SK-N-SH (cell line): ENCODE data around the gene S100A7. TPM values are rescaled to one million over a fixed set of nuclear protein-coding genes. Genes with fewer than 3 reads are reported as not detected.
"Not testable (repeated sequence)": the region's sequence is repeated elsewhere in the genome, so short reads cannot be mapped to it uniquely, and the experiment has no call there.

ENCODE experiments used
- CTCF ChIA-PET: fragments of 300-600, 350-600 bp; formaldehyde crosslinking; extraction: SDS; loops from one replicate; lab custom pipeline; 2021; lab: Yijun Ruan, JAX
- POLR2A ChIA-PET: fragments of 350-600 bp; sonication (Branson Sonifier 250); formaldehyde crosslinking; extraction: SDS; loops from one replicate; lab custom pipeline; 2020; ENCODE audit warnings: antibody characterized with exemption, inconsistent platforms; lab: Yijun Ruan, JAX
- DNase-seq: peaks from one replicate; pipeline ENCODE4 v3.0.0; 2012
- H2AFZ ChIP-seq: fragments of 200-600 bp; sonication (generic); 2 replicates; pipeline ENCODE4 v1.8.1; 2016; ENCODE audit warnings: antibody characterized with exemption, mild to moderate bottlenecking, low read depth
- H3F3A ChIP-seq: fragments of 200-600 bp; sonication (generic); replicated peaks from 2 replicates; pipeline ENCODE3; 2016; ENCODE audit warnings: antibody characterized with exemption, mild to moderate bottlenecking; ENCODE audit not compliant: insufficient read depth
- H3K27ac ChIP-seq, 2 experiments: fragments of 200-500 bp in 1 of 2; fragments of 200-600 bp in 1 of 2; sonication (Bioruptor generic) in 1 of 2; sonication (generic), shearing (Covaris generic) in 1 of 2; 2 replicates each; pipeline versions ENCODE4 v1.5.1 to v1.6.1; 2014 to 2016; ENCODE audit warnings: low read depth in 2 of 2, inconsistent platforms in 1 of 2, low read length in 1 of 2, mild to moderate bottlenecking in 1 of 2, mixed read lengths in 1 of 2
- H3K27me3 ChIP-seq: fragments of 200-600 bp; sonication (generic), shearing (Covaris generic); 2 replicates; pipeline ENCODE4 v1.6.1; 2016; ENCODE audit warnings: mixed run types; ENCODE audit not compliant: insufficient read depth
- H3K36me3 ChIP-seq, 2 experiments: fragments of 200-500 bp in 1 of 2; fragments of 200-600 bp in 1 of 2; sonication (Bioruptor generic) in 1 of 2; sonication (generic) in 1 of 2; replicated peaks in 1 of 2; 2 replicates each; pipeline versions ENCODE3 to v1.5.1; 2014 to 2016; ENCODE audit warnings: low read length in 1 of 2, mild to moderate bottlenecking in 1 of 2; ENCODE audit not compliant: insufficient read depth in 2 of 2, control insufficient read depth in 1 of 2
- H3K4me1 ChIP-seq, 2 experiments: fragments of 200-500 bp in 1 of 2; fragments of 200-600 bp in 1 of 2; sonication (Bioruptor generic) in 1 of 2; sonication (generic), shearing (Covaris generic) in 1 of 2; 2 replicates each; pipeline versions ENCODE4 v1.5.1 to v1.6.1; 2014 to 2016; ENCODE audit warnings: low read depth in 1 of 2, low read length in 1 of 2, mixed run types in 1 of 2; ENCODE audit not compliant: insufficient read depth in 2 of 2, control insufficient read depth in 1 of 2
- H3K4me2 ChIP-seq: fragments of 200-600 bp; sonication (generic), shearing (Covaris generic); 2 replicates; pipeline ENCODE4 v1.6.1; 2017; ENCODE audit warnings: mixed run types
- H3K4me3 ChIP-seq, 2 experiments: fragments of 200-500 bp in 1 of 2; fragments of 200-600 bp in 1 of 2; sonication (Bioruptor generic) in 1 of 2; sonication (generic), shearing (Covaris generic) in 1 of 2; 2 replicates each; pipeline versions ENCODE4 v1.5.1 to v1.8.1; 2014 to 2016; ENCODE audit warnings: low read depth in 2 of 2, inconsistent platforms in 1 of 2, low read length in 1 of 2, mild to moderate bottlenecking in 1 of 2, mixed read lengths in 1 of 2, moderate library complexity in 1 of 2
- H3K79me2 ChIP-seq: fragments of 200-600 bp; sonication (generic); 2 replicates; pipeline ENCODE4 v1.8.1; 2017; ENCODE audit warnings: mild to moderate bottlenecking; ENCODE audit not compliant: insufficient read depth
- H3K9ac ChIP-seq: fragments of 200-600 bp; sonication (generic); 2 replicates; pipeline ENCODE4 v1.6.1; 2017; ENCODE audit warnings: mixed run types
- H3K9me2 ChIP-seq: fragments of 200-600 bp; sonication (generic); 2 replicates; pipeline ENCODE4 v1.6.1; 2017; ENCODE audit warnings: mixed run types
- H3K9me3 ChIP-seq: fragments of 200-600 bp; sonication (generic); 2 replicates; pipeline ENCODE4 v1.6.1; 2017; ENCODE audit warnings: mixed run types, mild to moderate bottlenecking, moderate library complexity
- H4K20me1 ChIP-seq: fragments of 200-600 bp; sonication (generic); 2 replicates; pipeline ENCODE4 v1.6.1; 2017; ENCODE audit warnings: mild to moderate bottlenecking, mixed run types; ENCODE audit not compliant: insufficient read depth
- GABPA ChIP-seq: IDR thresholded peaks from 2 replicates; pipeline ENCODE4 v1.4.0; 2012; ENCODE audit warnings: low read depth, mild to moderate bottlenecking
- MXI1 ChIP-seq: IDR thresholded peaks from 2 replicates; pipeline ENCODE4 v1.6.1; 2012; ENCODE audit warnings: mild to moderate bottlenecking, low read depth, low read length, improper control_type of control experiment
- NFIC ChIP-seq: IDR thresholded peaks from 2 replicates; pipeline ENCODE4 v1.4.0; 2012; ENCODE audit warnings: borderline replicate concordance
- RAD21 ChIP-seq: IDR thresholded peaks from 2 replicates; pipeline ENCODE4 v1.6.1; 2012; ENCODE audit warnings: mild to moderate bottlenecking, low read length
- RCOR1 ChIP-seq: fragments of 150-350 bp; IDR thresholded peaks from 2 replicates; pipeline ENCODE4 v1.6.1; 2017; ENCODE audit warnings: antibody characterized with exemption, low read length
- RFX5 ChIP-seq: IDR thresholded peaks from 2 replicates; pipeline ENCODE4 v1.6.1; 2012; ENCODE audit warnings: mild to moderate bottlenecking, improper control_type of control experiment, low read length
- SMC3 ChIP-seq: IDR thresholded peaks from 2 replicates; pipeline ENCODE4 v1.6.1; 2012; ENCODE audit warnings: low read depth, low read length, improper control_type of control experiment
- TCF12 ChIP-seq: IDR thresholded peaks from 2 replicates; pipeline ENCODE4 v1.4.0; 2012
- TEAD4 ChIP-seq: IDR thresholded peaks from 2 replicates; pipeline ENCODE4 v1.4.0; 2012; ENCODE audit warnings: mild to moderate bottlenecking, borderline replicate concordance; ENCODE audit not compliant: insufficient read depth
- WGBS: methylation state at CpG from one replicate; pipeline ENCODE4 v1.1.6; 2017; ENCODE audit warnings: low lambda C conversion rate; 5-methylcytosine and 5-hydroxymethylcytosine counted together
- polyA plus RNA-seq, 3 experiments: library from polyadenylated mRNA; depleted of rRNA; stranded (reverse); fragments of >200 nt; gene quantifications; 2 replicates each; pipeline ENCODE4 v1.2.3, GENCODE V29; 2012
- TF ChIP-seq, protein P1 (sequence below): IDR thresholded peaks from 2 replicates; pipeline ENCODE4 v1.4.0; 2012; ENCODE audit warnings: low read depth

Gene S100A7
- polyA plus RNA-seq, 1 of the 3 experiments (the other 2 are of a cell fraction) = not detected

DNA sequence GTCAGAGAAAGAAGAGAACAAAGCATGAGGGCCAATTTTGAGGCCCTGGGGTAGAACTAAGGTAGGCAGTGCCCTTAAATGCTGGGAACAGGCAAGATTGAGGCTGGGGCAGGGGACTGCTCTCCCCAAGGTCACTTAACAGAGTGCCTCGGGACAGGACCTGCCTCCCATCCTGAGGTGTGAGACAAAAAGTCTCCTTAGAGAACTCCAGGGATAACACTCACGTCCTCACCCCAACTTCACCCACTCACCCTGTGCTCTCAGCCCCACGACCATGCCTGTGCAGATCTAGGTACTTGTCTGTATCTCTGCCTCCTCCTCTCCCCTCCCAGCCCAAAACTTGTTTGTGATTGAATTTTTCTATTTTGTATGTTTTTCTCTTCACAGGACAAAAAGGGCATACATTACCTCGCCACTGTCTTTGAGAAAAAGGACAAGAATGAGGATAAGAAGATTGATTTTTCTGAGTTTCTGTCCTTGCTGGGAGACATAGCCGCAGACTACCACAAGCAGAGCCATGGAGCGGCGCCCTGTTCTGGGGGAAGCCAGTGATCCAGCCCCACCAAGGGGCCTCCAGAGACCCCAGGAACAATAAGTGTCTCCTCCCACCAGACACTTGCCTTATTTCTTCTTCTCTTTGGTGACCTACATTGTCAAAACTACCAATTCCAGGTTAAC lies 41.6 kb downstream of the S100A7 start:
- H3K4me3 ChIP-seq, H3K36me3 ChIP-seq, H3K9me2 ChIP-seq, CTCF ChIA-PET, H2AFZ ChIP-seq, H3K4me2 ChIP-seq, H3F3A ChIP-seq, H3K27ac ChIP-seq, H3K4me1 ChIP-seq, H3K9me3 ChIP-seq, H3K79me2 ChIP-seq, POLR2A ChIA-PET, DNase-seq, H3K27me3 ChIP-seq, H3K9ac ChIP-seq, H4K20me1 ChIP-seq: not testable (repeated sequence)
- WGBS = under 1% methylated on average over 7 of the region's 7 CpGs

DNA sequence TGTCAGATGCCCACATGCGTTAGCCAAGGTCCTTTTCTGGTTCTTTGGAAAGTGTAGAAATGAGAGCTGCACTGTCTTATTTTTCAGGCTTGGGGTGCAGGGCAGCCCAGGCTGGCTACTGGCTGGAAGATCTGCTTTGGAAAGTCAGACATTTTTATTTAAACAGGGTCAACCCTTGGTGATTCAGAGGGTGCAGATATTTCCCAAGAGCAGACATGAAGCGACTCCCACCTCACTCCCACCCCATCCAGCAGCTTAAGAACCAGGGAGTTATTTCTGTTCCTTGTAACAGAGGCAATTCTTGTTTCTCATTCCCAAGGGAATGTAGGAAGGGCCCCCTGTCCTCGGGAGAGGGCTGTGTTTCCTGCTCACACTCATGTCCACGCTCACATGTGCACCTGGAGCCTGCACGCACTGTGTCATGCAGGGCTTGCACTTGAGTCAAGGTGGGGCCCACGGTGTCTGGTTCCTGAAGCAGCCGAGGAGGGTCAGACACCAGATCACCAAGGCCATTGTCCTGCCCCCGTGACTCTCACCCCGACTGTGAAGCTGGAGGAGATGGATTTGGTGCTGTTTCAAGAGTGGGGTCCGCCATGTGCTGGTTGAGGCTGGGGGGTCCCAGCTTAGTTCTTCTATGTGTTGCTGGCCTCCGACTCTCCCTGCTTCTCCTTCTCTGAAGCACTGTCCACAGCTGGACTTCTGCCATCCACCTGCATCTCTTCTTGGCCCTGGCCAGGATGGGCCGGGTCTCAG lies 43.1 kb downstream of the S100A7 start:
- CTCF ChIA-PET = no interaction called here
- no peaks in the 10 kb centered on the region for H3K9me3 ChIP-seq
- POLR2A ChIA-PET = no interaction called here
- H3K9ac ChIP-seq = no peak overlapping the region
- no peaks in the 10 kb centered on the region for H3K79me2 ChIP-seq
- no peak overlapping the region for H3K4me3 ChIP-seq
- no peak overlapping the region for H3K4me2 ChIP-seq
- no peaks in the 10 kb centered on the region for H3K27me3 ChIP-seq
- no peaks in the 10 kb centered on the region for H3K4me1 ChIP-seq
- no peaks in the 10 kb centered on the region for H3K36me3 ChIP-seq
- no peaks in the 10 kb centered on the region for H3F3A ChIP-seq
- H4K20me1 ChIP-seq = no peaks in the 10 kb centered on the region
- no peak overlapping the region for H2AFZ ChIP-seq
- H3K9me2 ChIP-seq = no peaks in the 10 kb centered on the region
- H3K27ac ChIP-seq = no peak overlapping the region
- WGBS = 5% methylated on average over 4 of the region's 12 CpGs
- TF ChIP-seq RAD21 = no peak
- TF ChIP-seq MXI1 = no peak
- TF ChIP-seq NFIC = no peak
- no peak for DNase-seq

DNA sequence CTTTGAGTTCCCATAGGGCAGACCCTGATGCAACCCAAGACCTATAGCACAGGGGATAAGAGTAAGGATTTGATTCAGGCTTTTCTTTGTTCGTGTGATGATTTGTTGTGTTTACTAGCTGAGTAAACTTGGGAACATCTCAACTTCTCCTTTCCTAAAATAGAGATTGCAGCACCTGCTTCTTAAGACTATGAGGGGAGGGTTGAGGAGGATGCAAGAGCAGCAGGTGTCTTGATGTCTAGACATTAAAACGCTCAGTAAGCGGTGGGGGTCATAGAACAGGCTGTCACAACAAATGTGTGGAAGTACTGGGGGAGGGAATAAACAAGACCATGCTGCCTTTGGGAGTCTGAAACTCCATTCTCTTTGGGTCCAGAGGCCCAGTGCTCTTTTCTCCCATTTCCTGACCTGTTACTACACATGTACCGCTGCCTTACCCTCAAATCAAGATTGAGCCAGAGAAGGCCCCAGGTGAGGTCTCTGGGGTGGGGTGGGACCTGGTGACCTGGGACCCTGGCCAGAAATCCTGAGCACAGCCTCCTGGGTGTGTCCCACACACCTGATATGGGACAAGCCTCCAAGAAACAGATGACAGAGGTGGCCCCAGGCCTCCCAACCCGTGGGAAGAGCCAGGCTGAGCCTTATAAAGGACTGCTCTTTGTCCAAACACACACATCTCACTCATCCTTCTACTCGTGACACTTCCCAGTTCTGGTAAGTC lies 44.4 kb downstream of the S100A7 start, which contains the start of gene S100A7A:
Gene S100A7A, plus strand, starts transcription at position 671 of the 721 bp plus-strand sequence. CDS start 1,563 bp downstream, outside the sequence.
- Histone ChIP-seq H3K79me2 (no peaks in the 10 kb centered on the region), H3K4me3 (no peak within 1 kb of the TSS), H3F3A (no peaks in the 10 kb centered on the region), H3K9me2 (no peaks in the 10 kb centered on the region), H3K9ac (no peak within 1 kb of the TSS), H3K9me3 (no peaks in the 10 kb centered on the region), H3K27ac (no peak within 1 kb of the TSS), H3K27me3 (no peaks in the 10 kb centered on the region), H3K36me3 (no peaks in the 10 kb centered on the region), H3K4me2 (no peak within 1 kb of the TSS), H2AFZ (no peak within 1 kb of the TSS), H4K20me1 (no peaks in the 10 kb centered on the region), H3K4me1 (no peaks in the 10 kb centered on the region)
- POLR2A ChIA-PET = no interaction called here
- DNase-seq = no peak
- CTCF ChIA-PET = no interaction called here
- TF ChIP-seq GABPA (no peak), RFX5 (no peak), RCOR1 (no peak), TCF12 (no peak), SMC3 (no peak), TEAD4 (no peak)
- TF ChIP-seq, protein P1, sequence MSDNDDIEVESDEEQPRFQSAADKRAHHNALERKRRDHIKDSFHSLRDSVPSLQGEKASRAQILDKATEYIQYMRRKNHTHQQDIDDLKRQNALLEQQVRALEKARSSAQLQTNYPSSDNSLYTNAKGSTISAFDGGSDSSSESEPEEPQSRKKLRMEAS = no peak
- WGBS = 6% methylated on average over 6 of the region's 6 CpGs

DNA sequence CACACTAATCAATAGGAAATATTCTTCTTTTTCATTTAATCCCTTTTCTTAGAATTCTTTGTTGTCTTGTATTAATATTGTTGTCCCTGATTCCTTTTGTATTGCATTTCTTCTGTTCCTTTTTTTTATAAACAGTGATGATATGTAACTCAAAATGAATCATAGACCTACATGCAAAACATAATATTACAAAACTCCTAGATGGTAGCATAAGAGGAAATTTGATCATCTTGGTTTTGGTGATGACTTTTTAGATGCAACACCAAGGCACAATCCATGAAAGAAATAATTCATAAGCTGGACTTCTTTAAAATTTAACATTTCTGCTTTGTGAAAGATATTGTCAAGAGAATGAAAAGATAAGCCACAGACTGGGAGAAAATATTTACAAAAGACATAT lies 46.5 kb downstream of the S100A7 start:
- H3K9me3 ChIP-seq, H4K20me1 ChIP-seq, H3K4me3 ChIP-seq, POLR2A ChIA-PET, H3K27me3 ChIP-seq, H2AFZ ChIP-seq, H3K9me2 ChIP-seq, DNase-seq, H3F3A ChIP-seq, H3K27ac ChIP-seq, H3K4me1 ChIP-seq, CTCF ChIA-PET, H3K9ac ChIP-seq, H3K79me2 ChIP-seq, H3K4me2 ChIP-seq, H3K36me3 ChIP-seq: not testable (repeated sequence)
